ENCODE measurements around the gene NHLRC4.

The NHLRC4 gene

DNA sequence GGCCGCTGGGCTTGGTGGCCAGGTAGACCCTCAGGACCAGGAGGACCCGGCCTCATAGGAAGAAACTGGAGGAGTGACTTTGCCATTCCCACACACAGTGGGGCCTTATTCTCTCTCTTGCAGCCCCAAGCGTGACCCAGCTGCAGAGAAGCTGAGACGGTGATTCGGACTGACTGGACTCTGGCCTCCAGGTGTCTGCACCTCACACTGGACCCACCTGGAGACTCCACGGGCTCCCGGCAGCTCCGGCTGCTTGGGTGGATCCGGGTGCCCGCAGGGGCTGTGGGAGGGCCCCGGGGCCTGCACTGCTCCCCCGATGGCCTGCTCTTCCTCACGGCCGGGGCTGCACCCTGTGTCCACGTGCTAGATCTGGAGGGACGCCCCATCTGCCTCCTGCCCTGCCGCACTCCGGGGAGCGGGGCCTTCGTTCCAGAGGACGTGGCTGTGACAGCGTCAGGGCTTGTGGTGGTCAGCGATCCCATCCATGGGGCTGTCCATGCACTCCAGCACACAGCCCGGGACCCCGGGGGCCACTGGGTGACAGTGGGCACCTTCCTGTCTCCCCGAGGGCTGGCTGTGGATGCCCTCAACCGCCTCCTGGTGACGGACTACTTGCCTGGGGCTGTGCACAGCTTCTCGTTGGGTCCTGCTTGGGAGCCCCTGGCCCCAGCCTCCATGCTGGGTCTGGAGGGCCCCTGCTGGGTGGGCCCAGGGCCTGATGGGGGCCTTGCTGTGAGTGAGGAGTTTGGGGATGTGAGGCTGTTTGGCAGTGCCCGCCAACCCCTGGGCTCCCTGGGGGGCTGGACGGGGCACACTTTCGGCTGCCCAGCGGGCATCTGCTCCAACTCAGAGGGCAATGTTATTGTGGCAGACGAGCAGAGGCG lies 810 bp downstream of the NHLRC4 start:
- DNase-seq, result no peak

DNA sequence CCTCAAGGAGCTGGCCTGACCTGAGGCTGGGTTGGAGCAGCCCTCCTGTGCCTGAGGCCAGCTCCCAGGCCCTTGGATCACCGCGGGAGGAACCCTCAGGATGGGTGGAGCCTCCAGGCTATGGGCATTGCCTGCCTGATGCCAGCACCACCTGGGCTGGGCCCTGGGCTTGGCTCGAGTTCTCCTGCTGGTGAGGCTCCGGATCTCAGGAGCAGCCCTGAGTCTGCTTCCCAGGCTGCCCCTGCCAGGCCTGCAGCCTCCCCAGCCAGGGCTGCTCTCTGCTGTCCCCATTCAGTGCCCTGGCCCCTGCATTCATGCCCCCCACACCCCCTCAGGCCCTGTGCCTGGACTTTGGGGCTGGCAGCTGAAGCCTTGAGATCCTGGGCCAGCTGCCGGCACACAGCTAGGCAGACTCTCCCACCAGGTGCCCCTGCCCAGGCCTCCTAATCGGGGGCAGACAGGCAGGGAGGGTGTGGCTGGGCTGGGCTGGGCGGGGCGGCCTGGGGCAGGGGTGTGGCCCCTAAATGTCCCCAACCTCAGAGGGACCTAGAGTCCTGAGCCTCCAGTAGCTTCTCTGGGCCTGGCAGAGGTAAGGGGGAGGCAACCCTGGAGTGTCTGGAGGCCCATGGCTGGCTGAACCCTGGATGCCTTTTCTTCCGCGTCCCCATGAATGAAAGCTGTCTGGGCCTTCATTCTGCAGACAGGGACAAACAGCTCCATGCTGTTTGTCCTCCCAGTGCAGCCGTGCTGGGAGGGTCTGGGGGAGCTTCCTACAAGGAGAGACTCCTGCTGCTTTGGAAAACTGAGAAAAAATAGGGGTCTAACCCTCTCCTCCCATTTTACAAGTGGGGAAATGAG lies 1.8 kb downstream of the NHLRC4 start:
- no peak for DNase-seq

DNA sequence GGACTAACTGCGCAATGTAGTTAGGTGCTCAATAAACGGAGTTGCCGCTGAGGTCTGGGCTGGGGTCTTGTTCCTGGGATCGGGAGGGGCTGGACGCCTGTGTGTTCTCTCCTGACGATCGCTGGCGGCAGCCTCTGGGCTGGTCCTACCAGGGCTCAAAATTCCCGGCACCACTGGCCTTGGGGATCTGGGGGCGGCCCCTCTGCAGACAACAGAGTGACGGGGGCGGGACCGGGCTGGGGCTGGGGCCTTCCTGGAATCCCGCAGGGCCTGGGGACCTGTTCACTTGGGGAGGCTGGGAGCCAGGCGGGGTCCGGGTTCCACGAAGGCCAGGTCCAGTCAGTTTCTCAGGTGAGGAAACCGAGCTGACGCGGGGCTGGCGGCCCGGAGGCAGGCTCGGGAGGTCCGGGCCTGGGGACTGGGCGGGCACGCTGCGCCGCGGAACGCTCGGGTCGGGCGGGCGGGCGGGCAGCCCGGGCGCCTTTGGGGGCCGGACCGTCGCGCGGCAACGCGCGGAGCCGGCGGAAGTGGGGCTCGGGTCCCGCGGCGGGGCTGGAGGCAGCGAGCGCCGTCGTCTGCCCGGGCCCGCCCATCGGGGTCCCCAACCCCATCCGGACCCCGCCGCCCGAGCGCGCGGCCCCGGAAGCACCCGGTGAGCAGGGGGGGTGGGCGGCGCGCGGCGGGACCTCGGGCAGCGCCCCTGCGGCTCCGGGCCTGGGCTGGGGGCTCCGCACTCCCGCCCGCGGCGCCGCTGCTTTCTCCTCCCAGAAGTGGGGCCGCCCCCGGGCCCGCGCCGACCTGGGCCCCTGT lies 2.8 kb downstream of the NHLRC4 start, which contains the start of gene PIGQ:
PIGQ (plus strand) TSS at position 524 of the 810 bp plus-strand sequence. CDS start 4,107 bp downstream, outside the sequence.
- DNase-seq, result peak; percentile 85

DNA sequence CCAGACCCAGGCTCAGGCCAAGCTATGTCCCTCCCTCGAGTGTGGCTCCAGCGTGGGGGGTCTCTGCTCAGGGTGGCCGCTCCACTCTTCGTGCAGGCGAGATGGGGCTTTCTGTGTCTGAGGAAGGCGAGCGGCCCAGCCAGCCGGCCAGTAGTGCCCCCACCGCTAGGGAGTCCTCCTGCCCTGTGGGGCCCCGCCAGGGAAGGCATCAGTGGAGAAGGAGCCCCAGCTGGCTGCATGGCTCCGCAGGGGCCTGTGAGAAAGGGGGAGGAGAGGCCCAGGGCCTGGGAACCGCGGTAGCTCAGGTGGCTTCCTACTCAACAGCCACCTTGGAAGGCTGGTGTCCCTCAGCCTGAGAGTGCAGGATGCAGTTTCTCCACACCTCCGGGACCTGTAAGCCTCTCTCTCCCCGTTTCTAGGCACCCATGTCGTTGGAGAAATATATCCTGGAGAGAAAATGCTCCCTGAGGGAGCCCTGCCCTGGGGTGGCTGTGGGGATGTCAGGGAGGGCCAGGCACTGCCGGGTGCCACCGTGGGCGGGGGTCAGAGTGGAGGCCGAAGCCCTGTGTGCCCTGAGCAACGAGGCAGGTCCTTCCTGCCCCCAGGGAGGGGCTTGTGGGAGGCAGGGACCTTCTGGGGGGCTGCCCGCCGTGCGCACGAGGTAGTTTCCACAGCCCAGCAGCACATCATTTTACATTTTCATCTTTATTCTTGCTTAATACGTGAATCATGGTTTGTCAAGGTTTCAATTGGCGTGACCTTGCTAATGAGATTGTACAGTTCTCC lies 6.3 kb downstream of the NHLRC4 start:
- no peak for DNase-seq

DNA sequence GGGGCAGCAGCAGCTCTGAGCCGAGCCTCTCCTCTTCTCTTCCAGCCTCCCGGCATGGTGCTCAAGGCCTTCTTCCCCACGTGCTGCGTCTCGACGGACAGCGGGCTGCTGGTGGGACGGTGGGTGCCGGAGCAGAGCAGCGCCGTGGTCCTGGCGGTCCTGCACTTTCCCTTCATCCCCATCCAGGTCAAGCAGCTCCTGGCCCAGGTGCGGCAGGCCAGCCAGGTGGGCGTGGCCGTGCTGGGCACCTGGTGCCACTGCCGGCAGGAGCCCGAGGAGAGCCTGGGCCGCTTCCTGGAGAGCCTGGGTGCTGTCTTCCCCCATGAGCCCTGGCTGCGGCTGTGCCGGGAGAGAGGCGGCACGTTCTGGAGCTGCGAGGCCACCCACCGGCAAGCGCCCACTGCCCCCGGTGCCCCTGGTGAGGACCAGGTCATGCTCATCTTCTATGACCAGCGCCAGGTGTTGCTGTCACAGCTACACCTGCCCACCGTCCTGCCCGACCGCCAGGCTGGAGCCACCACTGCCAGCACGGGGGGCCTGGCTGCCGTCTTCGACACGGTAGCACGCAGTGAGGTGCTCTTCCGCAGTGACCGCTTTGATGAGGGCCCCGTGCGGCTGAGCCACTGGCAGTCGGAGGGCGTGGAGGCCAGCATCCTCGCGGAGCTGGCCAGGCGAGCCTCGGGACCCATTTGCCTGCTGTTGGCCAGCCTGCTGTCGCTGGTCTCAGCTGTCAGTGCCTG lies 7.4 kb downstream of the NHLRC4 start:
- DNase-seq, result no peak

DNA sequence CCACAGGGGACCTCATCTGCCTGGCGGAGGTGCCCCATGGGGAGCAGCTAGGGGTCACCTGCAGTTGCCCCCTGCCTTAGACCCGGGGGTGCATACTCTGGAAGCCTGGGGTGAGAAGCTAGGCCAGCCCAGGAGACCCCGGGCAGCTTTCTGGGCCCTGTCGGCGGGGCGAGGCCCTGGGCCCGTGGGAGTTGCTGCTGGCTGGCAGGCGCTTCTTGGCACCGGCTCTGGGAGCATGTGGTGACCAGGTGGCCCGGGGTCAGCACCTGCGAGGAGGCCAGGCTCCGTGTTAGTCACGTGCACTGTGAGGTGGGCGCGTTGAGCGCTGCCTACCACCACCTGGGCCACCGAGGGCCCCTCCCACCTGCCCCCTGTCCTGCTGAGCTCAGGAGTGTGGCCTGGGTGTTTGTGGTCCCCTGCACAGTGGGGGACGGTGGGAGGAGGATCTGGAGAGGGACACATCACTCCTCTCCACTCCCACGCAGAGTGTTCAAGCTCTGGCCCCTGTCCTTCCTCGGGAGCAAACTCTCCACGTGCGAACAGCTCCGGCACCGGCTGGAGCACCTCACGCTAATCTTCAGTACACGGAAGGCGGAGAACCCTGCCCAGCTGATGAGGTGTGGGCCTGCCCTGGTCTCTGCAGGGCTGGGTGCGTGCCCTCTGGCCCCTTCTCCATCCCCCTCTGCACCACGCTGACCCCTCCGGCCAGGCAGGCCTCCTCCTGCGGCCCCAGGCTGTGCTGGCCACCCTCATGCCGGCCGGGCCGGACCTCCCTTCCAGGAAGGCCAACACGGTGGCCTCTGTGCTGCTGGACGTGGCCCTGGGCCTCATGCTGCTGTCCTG lies 8.8 kb downstream of the NHLRC4 start:
- DNase-seq, result no peak

DNA sequence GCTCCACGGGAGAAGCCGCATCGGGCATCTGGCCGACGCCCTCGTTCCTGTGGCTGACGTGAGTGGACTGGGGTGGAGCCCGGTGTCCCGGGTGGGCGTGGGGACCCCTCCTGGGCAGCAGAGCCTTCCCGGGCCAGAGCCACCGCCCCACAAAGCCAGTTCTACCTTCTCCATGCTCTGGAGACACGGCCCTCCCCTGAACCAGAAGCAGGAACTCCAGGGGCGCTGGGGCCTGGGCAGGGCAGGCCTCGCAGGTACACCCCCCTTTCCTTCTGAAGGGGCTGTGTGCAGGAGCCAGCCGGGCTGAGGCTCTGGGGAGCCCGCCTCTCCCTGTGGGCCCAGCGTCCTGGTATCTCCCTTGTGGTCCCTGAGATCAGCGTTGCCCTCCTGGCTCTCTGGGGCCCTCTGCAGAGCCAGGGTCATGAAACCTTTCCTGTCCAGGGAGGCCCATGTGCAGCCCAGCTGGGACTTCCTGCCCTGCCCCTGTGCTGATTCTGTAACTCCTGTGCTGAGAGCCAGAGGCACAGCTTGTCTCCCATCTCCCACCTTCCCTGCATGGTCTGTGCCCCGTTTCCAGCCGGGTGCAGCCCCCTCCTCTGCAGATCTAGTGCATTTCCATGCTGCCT lies 9.5 kb downstream of the NHLRC4 start:
- no peak for DNase-seq

DNA sequence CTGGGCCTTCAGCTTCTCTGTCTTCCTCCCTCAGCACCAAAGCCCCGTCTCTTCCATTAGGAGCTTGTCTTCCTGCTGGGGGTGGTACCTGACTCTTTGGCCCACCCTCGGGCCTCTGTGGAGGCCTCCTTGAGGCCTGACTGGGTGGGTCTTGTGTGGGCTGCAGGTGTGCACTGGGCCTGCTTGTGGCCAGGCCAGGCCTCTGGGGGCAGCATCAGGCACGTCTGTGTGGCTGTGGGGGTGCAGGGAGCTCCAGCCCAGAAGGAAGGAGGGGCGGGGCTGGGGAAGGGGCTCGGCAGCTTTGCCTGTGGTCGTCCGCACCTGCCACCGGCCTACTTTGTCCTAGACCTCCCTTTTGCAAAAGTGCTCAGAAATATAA lies 10.0 kb downstream of the NHLRC4 start:
- DNase-seq, result no peak

DNA sequence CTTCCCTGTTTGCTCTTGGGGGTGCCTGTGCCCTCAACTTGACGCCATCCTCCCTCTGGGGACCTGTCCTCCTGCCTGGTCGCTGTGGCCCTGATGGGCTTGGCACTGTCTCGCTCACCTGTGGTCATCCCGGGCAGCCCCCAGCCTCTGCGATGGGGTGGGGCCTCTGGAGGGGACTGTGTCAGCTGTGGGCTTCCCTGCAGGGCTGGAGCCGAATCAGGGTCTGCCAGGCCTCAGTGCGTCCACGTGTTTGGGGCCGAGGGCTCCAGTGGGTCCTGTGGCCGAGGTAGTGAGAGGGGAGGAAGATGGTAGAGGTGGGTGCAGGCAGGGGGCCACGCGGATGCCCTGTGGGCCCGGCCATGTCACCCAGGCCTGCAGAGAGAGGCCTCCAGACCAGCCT lies 11.0 kb downstream of the NHLRC4 start:
- DNase-seq, result no peak

DNA sequence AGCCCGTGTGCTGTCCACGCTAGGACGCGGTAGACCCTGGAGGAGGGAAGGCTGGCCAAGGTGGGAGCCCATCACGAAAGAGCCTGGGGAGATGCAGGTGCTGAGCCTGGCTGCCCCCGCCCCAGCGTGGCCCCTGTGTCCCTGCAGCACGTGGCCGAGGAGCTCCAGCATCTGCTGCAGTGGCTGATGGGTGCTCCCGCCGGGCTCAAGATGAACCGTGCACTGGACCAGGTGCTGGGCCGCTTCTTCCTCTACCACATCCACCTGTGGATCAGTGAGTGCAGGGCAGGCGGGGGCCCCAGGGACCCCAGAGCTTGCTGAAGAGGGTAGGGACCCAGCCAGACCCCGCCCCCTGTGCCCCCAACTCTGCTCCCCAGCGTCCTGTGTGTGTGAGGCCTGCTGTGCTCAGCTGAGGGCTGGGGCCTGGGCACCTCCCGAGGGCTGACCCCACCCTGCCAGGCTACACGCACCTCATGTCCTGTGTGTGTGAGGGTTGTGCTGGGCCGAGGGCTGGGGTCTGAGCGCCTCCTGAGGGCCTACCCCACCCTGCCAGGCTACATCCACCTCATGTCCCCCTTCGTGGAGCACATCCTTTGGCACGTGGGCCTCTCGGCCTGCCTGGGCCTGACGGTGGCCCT lies 11.5 kb downstream of the NHLRC4 start:
- no peak for DNase-seq

DNA sequence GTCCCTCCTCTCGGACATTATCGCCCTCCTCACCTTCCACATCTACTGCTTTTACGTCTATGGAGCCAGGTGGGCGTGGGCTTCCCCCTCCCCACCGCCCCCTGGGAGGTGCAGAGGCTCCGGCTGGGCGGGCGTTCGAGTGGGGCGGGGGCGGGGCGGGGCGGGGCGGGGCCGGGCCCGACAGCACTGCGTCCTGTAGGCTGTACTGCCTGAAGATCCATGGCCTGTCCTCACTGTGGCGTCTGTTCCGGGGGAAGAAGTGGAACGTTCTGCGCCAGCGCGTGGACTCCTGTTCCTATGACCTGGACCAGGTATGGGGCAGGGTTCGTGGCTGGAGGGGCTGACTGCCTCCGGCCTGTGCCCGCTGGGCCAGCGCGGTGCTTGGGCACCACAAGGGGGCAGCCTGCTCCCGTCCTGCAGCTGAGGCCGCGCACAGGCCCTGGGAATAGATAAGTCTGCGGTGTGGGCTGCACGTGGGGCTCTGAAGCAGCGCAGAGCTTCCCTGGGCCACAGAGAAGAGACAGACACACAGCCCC lies 12.1 kb downstream of the NHLRC4 start:
- peak; percentile 66 for DNase-seq

DNA sequence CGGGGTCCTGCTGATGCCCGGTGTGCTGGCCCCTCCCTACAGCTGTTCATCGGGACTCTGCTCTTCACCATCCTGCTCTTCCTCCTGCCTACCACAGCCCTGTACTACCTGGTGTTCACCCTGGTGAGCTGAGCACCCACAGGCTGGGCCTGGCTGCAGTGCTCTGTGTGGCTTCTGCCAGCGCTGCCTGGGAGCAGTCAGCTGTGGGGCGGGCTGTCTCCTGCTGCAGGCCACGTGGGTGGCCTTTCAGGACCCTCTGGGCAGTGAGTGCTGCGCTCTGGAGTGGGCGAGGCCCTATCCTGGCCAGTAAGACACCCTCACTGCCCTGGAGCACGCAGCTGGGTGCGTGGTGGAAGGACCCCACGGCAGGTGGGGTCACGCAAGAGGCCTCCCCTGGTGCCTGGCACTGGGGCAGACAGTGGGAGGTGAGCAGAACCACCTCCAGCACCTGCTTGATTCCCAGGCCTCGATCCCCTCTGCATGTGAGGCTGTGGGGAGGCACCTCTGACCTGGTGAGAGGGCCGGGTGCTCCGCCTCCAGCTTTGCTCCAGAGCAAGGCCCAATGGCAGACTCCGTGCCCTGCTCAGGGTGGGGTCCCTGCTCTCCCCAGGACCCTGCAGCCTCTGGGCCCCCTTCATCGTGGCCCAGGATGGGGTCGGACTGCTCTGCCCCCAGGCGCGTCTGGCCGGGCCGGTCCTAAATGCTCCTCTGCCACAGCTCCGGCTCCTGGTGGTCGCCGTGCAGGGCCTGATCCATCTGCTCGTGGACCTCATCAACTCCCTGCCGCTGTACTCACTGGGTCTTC lies 13.5 kb downstream of the NHLRC4 start:
- DNase-seq, result no peak

DNA sequence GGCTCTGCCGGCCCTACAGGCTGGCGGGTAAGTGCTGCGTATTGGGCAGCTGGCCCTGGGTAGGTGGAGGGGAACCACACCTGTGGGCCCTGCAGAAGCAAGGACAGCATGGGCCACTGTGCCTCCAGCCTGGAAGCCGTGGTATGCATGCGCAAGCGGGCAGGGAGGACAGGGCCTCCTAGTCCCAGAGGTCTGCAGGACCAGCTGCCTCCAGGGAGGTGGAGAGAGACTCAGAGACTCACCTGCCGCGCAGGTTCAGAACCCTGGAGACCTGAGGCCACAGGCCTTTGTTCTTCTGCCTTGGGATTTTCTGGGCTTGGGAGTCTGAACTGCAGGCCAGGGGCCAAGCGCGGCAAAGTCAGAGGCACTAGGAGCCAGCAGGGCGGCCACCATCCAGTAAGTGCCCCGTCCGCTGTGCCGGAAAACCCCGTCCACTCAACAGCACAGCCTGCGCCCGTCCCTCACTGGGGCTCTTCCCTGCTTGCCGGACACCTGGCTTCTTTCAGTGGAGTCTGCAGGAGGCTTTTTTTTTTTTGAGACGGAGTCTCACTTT lies 14.2 kb downstream of the NHLRC4 start:
- DNase-seq, result no peak

DNA sequence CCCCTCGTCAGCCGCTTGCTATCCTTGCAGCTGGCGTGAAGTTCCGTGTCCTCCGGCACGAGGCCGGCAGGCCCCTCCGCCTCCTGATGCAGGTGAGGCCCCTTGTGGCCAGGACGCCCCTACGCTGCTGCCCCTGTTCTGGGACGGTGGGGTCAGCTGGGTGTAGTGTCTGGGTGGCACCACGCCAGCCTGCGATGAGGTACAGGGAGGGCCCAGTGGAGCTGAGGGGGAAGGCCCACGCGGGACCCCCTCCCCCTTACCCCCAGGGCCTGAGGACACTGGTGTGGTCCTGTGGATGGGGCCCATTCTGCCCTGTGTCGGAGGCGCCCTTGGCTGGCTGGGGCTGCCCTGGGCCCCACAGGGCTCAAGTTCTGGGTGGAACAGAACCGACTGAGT lies 15.4 kb downstream of the NHLRC4 start:
- DNase-seq, result no peak

DNA sequence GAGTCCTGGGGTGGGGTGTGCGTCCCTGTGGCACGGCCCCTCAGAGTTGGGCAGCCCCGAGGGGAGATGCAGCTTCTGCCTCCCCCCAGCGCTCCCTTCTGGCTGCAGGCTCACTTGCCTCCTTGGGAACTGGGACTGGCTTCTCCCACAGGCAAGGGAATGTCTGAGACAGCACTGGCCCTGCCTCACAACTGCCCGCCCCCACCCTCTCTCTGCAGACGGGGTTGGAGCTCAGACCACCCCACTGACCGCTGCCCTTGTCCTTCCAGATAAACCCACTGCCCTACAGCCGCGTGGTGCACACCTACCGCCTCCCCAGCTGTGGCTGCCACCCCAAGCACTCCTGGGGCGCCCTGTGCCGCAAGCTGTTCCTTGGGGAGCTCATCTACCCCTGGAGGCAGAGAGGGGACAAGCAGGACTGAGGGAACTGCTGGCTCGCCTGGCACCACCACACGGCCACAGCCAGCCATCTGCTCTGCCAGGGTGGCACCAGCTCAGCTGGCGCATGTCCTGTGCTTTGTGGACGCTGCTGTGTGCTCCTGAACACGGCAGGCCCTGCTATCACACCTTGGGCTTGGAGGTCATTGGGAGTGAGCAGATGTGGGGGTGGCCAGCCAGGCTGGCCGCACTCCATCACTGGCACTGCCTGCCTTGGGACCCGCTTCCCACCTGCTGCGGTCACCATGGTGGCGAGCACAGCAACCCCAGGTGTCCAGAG lies 16.0 kb downstream of the NHLRC4 start:
- DNase-seq, result peak; percentile 17

DNA sequence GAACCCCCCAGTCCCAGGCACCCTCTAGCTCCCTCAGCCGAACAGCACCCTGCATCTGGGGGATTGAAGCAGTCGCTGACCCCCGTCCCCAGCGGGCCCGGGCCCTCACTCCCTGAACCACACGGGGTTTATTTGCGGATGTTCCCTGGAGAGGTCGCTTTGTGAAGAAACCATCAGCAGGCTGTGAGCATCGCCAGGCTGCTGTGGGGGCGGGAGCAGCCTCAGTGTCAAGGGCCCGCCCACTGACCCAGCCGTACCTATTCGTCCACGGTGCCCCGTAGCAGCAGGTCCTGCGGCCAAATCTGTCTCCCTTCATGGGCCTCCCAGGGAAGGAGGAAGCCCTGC lies 16.6 kb downstream of the NHLRC4 start:
- DNase-seq, result no peak

Measured in right hindlimb (tissue), 1 donor.